Lower leg skin (tissue), 3 donors: Measurements from ENCODE around the gene PCDHGC4.

ENCODE experiments used
- CTCF ChIP-seq, 3 donors: fragments of 450-650 bp; IDR thresholded peaks; one replicate each; pipeline ENCODE4 v1.5.1; 2016; ENCODE audit warnings: antibody characterized with exemption in 3 of 3, mild to moderate bottlenecking in 3 of 3, moderate library complexity in 2 of 3
- POLR2A ChIP-seq, 2 donors: fragments of 450-650 bp; IDR thresholded peaks; one replicate each; pipeline ENCODE4 v1.6.1; 2016 to 2017; ENCODE audit warnings: antibody characterized with exemption in 2 of 2, mild to moderate bottlenecking in 1 of 2, moderate library complexity in 1 of 2

GRCh38 chr5:141488591-141489561, 4.0 kb downstream of the PCDHGC4 start, which contains the start of gene PCDHGC5:
- TF ChIP-seq POLR2A (IDR thresholded peaks at IDR 0.05) (no peak), CTCF (IDR thresholded peaks at IDR 0.05) (no peak)
